CD1c-positive myeloid dendritic cell (primary cell): ENCODE measurements around the gene CT47A1.
"Not testable (repeated sequence)": the region's sequence is repeated elsewhere in the genome, so short reads cannot be mapped to it uniquely, and the experiment has no call there.

Source experiments
- DNase-seq: peaks from one replicate; pipeline ENCODE4 v3.0.0-alpha.2; 2016; ENCODE audit errors: extremely low spot score

CT47A1 gene

DNA sequence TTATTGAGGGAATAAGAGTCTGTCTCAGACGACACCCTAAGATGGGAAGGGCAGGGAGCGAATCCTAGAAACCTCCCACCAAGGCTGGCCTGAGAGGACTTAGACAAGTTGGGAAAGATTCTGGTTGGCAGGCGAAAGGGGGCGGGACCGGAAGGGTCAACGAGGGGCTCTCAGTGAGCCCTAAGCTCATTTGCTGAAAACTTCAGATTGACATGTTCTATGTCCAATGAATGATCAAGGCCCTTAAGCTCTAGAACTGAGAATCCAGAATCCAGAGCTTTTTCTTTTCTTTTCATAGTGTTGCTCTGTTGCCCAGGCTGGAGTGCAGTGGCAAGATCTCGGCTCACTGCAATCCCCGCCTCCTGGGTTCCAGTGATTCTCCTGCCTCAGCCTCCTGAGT lies at the start of gene CT47A1:
Gene CT47A1 (minus strand): TSS at position 101 of the 400 bp plus-strand sequence. CDS start 231 bp downstream, outside the sequence.
- not testable (repeated sequence) for DNase-seq

DNA sequence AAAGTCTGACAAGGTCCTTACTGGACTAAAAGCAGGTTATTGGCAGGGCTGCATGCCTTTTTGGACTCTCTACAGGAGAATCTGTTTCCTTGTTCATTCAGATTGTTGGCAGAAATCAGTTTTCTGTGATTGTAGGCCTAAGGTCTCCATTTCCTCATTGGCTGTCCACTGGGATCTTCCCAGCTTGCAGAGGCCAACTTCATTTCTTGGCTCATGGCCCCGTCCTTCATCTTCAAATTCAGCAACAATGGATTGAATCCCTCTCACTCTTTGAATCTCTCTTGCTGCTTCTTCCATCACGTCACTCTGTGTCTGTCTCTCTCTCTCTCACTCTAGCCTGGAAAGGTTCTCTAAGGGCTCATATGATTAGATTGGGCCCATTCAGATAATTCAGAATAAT lies 47.0 kb upstream of the CT47A1 start:
- no peak for DNase-seq

DNA sequence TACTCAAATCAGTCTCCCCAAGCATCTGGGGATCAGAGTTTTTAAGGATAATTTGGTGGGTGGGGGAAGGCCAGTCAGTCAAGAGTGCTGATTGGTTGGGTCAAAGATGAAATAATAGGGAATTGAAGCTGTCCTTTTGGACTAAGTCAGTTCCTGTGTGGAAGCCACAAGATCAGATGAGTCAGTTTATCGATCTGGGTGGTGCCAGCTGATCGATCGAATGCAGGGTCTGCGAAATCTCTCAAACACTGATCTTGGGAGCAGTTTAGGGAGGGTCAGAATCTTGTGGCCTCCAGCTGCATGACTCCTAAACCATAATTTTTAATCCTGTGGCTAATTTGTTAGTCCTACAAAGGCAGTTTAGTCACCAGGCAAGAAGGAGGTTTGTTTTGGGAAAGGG lies 44.5 kb upstream of the CT47A1 start:
- DNase-seq = no peak

DNA sequence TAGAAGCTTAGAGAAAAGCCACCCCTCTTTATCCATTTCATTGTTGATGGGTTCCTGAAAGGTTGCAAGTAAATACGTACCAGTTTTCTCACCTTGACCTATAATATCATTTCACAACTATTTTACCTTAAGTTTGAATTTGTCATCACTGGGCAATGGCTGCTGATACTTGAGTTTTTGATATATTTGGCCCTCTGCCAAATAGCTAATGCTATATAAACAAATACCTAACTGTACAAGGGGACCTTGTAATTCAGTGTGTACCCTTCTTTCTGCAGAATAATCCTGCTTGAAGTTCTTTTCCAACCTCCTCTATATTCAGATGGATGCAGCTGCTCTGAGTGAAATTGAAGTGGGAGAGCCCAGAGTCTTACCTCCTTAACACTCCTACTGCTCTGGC lies 42.9 kb upstream of the CT47A1 start:
- DNase-seq = no peak

DNA sequence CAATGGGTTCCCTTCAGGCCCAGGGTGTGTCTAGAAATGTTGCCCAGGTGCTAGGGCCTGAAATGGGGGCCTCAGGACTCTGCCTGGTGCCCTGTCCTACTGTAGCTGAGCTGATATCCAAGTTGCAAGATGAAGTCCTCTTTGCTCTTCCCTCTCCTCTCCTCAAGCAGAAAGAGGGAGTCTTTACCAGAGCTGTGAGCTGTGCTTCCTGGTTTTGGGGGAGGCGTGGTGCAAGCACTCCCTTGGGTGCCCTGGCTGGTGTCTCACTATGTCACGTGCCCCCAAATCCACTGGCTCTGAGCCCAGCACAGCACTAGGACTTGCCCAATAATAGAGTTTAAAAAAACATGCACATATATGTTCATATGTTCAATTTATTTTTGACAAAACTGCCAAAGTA lies 29.3 kb upstream of the CT47A1 start:
- DNase-seq = no peak

DNA sequence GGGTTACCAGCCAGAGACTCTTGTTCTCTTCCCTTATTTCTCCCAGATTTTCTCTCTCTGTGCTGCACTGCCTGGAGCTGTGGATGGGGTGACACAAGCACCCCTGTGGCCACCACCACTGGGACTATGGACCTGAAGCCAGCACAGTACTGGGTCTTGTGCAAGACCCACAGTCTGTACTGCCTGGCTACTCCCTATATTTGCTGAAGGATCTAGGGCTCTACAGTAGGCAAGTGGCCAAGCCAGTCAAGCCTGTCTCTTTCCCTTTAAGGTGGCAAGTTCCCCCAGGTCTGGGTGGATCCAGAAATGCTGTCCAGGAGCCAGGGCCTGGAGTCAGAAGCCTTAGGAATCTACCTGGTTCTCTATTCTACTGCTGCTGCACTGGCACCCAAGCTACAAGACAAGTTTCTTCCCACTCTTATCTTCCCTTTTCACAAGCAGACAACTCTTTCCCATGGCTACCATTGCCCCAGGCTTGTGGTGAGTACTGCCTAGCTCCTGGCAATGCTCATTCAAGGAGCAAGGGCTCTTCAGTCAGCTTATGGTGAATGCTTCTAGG lies 28.4 kb upstream of the CT47A1 start:
- no peak for DNase-seq

DNA sequence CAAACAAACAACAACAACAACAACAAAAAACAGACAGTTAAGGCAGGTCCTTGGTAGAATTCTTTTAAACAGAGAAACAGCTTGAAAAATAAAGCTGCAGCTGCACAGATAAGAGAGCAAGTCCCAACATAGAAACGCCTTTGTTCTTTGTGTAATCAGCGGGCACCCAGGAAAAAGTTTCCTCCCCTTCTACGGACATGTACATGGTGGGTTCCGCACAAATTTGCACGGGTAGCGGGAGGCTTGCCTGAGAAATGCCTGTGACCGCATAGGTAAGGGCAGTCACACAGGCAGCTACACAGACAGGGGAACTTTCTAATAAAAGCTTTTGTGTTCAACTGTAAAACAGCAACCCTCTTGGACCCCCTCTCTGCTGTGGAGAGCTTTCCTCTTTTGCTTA lies 25.7 kb upstream of the CT47A1 start:
- no peak for DNase-seq

DNA sequence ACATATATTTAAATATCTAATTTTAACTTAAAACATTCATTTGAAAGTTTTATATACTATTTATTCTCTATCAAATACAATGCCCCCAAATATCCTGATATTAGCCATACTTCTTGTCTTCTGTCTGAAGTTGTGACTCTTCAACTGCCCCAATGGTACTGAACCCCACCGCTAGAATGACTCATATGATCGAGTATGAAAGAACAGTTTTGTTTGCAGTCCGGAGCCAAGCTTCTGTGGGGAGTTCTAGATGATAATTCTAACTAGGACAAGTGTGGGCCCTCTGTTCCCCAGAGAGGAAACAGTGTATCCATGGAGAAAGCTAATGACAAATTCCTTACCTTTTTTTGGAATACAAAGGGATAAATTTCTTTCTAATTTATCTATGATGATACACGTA lies 24.7 kb upstream of the CT47A1 start:
- DNase-seq = no peak

DNA sequence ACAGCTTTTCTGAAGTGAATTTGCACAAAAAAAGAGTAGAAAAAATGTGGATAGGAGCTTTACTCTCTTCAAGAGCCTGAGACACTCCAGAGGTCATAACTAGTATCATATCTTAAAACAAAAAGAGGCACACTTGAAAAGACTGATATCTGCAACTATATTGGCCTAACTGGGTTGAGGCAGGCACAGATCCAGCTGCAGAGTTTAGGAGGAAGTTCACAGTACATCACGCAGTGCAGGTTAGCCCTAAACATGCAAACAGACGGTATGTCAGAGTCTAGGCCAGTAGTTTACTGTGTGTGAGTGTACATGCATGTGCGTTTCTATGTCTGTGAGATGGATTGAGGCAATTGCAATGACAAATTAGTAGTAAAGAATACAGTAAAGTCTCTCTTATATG lies 24.2 kb upstream of the CT47A1 start:
- no peak for DNase-seq

DNA sequence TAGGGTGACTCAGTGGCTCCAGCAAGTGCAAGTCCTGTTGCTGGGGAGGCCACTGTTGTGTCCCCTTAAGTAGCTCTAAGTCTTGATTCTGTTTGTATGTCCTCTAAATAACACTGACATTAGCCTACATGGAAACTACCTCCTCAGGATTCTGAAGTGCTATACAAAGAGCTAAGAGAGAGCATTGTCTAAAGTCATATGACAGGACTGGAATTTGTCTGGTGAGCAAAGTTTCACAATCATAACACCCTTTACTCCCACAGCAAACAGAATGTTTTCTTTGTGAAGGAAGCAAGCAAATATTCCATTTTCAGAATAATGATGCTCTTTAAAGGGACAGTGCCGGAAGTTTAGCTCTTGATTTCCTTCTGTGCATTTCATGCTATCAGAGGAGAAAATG lies 23.4 kb upstream of the CT47A1 start:
- no peak for DNase-seq

DNA sequence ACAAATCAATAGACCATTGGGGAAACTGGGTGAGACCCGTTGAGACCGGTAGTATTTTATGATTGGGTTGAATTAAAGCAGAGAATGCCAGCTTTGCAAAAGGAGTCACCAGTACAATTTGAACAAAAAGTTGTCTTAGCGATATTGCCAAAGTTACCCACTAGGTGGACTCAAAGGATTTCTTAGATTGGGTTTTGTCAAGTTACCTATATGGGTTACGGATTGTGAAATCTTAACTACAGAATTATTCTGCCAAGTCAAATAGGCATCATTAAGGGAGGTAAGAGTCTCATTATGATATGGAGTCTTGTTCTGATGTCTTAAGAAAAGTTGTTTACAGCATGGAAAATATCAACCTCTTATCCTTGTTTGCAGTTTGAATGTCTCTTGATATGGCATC lies 15.0 kb upstream of the CT47A1 start:
- no peak for DNase-seq

DNA sequence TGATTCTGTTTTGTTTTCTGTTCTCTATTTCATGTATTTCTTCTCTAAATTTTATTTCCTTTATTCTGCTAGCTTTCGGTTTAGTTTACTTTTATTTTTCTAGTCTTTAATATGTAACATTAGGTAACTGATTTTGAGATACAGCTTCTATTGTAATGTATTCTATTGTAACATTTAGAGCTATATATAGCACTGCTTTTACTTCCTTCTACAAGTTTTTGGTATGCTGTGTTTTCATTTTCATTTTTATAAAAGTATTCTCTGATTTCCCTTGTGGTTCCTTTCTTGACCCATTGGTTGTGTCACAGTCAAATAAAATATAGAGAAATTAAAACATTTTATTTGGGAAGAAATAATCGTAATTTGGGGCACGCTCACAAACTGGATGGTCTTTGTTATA lies 13.9 kb upstream of the CT47A1 start:
- DNase-seq = no peak

DNA sequence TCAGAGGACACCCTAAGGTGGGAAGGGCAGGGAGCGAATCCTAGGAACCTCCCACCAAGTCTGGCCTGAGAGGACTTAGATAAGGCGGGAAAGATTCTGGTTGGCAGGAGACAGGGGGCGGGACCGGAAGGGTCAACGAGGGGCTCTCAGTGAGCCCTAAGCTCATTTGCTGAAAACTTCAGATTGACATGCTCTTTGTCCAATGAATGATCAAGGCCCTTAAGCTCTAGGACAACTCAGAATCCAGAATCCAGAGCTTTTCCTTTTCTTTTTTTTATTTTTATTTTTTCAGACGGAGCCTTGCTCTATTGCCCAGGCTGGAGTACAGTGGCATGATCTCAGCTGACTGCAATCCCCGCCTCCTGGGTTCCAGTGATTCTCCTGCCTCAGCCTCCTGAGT lies 29.1 kb downstream of the CT47A1 start, which contains the start of gene CT47A7:
Gene CT47A7 (minus strand): TSS at position 101 of the 400 bp plus-strand sequence. CDS start 255 bp downstream, outside the sequence.
- not testable (repeated sequence) for DNase-seq
